SK-N-SH (cell line): ENCODE data around the gene ENTPD6.

Experiments
- CHD2 ChIP-seq: fragments of 150-350 bp; IDR thresholded peaks from 2 replicates; pipeline ENCODE4 v1.6.1; 2018; ENCODE audit warnings: low read length; ENCODE audit not compliant: partially characterized antibody
- CTCF ChIP-seq: fragments of 200-600 bp; sonication (generic); IDR thresholded peaks from 2 replicates; pipeline ENCODE4 v1.6.1; 2017; ENCODE audit warnings: antibody characterized with exemption, mild to moderate bottlenecking, moderate library complexity
- EP300 ChIP-seq, 2 experiments: IDR thresholded peaks; 2 replicates each; pipeline versions ENCODE4 v1.4.0 to v1.6.1; 2012; ENCODE audit warnings: borderline replicate concordance in 1 of 2, low read depth in 1 of 2, low read length in 1 of 2
- FOXM1 ChIP-seq: IDR thresholded peaks from 2 replicates; pipeline ENCODE4 v1.4.0; 2012; ENCODE audit warnings: low read depth, mild to moderate bottlenecking
- NRF1 ChIP-seq: IDR thresholded peaks from 2 replicates; pipeline ENCODE4 v1.6.1; 2012; ENCODE audit warnings: low read depth, mild to moderate bottlenecking, low read length
- TAF1 ChIP-seq: IDR thresholded peaks from 2 replicates; pipeline ENCODE4 v1.6.1; 2012; ENCODE audit warnings: low read depth, mild to moderate bottlenecking, low read length, moderate library complexity, borderline replicate concordance

GRCh38 chr20:25229486-25230165, 34.1 kb downstream of the ENTPD6 start:
- TF ChIP-seq EP300 (IDR thresholded peaks at IDR 0.05; ENCODE audit: borderline replicate concordance in 1 of 2, low read depth in 1 of 2, low read length in 1 of 2), result no peak
- no peak for TF ChIP-seq CTCF
- no peak for TF ChIP-seq FOXM1
- TF ChIP-seq NRF1, result no peak
- no peak for TF ChIP-seq CHD2
- no peak for TF ChIP-seq TAF1
